HG03565 (cell line): Measurements from ENCODE around the gene NUDT12.
A peak's percentile ranks its signal among the peaks of the same experiment; 100 is the strongest.

Source experiments
- ATAC-seq: cut with Tn5 transposase; IDR thresholded peaks from one replicate; pipeline ENCODE4 v1.9.1; 2021; ENCODE audit warnings: mild to moderate bottlenecking, moderate library complexity; ENCODE audit not compliant: unreplicated experiment

NUDT12 gene

DNA sequence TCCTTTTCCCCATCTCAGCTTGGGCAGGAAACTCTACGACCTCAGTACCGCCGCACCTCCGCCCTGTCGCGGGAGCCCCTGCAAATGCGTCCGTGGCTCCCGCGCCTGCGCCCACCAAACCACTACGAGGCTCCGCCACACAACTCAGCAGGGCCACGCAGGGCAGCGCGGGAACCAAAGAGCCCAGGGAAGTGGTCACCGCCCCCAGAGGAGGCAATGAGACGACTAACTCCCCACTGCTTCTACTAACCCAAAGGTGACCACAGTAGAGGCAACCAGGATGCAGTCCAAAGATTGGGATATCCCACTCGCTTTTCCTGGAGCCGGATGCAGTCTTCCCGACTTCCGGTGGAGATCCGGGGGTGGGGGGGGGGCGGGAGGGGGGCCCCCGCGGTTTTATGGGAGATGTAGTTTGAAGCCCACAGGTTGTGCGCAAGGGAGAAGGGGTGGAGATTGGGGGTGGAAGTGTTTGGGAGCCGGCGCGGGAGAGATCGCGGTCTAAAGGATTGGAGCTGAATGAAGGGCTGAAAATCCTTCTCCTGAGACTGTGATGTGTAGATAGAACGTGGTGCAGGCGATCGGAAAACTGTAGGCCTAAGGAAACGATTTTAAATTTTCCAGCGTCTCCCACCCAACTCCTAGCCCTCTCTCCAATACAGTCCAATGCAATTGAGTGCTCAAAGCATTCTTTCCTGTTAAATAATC, at the start of gene NUDT12:
NUDT12 (minus strand) TSS at position 337 of the 705 bp plus-strand sequence. CDS start 2,541 bp downstream, outside the sequence.
- ATAC-seq = peak; percentile 92

DNA sequence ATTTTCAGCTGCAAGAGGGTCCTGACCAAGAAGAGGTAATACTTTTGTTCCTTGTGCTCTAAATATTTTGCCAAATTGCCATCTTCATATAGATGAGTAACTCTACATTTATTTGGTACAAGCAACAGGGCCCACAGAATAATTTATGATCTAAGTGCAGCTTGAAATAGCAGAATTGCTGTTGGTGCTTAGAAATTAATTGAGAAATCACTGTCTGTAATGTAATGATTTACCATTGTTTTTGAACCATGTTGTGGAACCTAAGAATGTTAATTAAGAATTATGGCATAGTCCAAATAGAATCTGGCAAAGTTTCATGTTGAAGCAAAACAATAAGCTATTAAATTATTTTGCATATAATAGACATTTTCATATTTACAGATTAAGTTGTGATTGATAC, 44.8 kb upstream of the NUDT12 start:
- no peak for ATAC-seq

DNA sequence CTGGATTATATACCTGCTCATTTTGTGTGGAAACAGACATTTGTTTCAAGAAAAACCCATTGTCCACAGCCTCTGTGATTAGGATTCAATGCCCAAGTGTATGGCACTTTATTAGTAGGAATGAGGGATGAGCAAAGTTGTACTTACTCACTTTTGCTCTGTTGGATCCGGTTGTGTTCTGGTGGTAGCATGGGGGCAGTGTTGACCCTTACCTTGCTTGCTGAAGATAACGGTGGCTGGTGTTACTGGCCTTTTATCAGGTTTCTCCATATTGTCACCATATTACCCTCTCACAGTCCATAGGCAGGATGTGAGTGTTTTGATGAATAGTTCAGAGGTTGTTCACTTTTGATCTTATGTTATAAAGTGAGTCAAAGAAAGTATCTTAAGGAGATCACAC, 42.7 kb upstream of the NUDT12 start:
- no peak for ATAC-seq

DNA sequence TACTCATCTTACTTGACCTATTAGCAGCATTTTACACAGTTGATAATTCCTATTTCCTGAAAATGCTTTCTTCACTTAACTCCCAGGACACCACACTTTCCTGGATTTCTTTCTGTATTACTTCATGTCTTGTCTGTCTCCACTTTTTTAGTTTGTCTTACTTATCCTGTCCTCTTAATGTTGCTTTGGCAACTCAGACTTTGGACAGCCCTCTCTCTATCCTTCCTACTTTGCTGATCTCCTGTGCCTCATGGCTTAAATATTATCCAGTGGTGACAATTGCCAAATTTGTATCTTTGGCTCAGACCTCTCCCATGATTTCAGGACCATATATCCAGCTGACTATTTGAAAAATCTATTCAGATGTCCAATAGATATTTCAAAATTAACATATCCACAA, 39.8 kb upstream of the NUDT12 start:
- ATAC-seq = no peak

DNA sequence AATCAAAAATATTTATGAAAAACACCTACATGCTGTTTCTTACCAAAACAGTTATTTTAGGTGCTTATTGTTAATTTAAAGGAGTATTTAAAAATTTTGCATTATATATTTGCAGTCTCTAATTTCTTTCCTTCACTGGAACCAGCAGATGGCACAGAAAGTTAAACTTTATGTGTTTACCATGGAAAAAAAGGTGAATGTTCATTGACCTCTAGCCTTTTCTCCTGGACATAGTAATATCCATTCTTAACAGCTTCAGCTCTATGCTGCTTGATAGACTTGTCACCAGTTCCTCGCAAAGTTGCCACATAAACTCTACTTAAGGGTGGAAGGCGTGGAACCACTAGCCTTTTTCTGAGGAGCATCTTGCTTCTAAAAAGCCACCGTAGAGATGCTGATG, 38.7 kb upstream of the NUDT12 start:
- no peak for ATAC-seq

DNA sequence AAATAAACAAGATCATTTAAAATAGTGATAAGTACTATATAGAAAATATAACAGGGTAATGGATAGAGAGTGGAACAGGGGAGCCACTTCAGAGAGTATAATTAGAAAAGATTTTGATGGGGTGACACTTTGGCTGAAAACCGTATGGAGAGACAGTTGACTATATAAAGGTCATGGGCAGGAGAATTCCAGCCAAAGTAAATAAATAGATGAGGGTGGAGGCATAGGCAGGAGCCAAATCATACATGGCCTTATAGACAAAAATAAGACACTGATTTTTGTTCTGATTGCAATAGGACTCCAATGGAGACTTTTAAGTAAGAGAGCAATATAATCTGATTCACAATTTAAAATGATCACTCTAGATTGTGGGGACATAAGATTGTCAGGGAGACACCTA, 37.5 kb upstream of the NUDT12 start:
- ATAC-seq = no peak

DNA sequence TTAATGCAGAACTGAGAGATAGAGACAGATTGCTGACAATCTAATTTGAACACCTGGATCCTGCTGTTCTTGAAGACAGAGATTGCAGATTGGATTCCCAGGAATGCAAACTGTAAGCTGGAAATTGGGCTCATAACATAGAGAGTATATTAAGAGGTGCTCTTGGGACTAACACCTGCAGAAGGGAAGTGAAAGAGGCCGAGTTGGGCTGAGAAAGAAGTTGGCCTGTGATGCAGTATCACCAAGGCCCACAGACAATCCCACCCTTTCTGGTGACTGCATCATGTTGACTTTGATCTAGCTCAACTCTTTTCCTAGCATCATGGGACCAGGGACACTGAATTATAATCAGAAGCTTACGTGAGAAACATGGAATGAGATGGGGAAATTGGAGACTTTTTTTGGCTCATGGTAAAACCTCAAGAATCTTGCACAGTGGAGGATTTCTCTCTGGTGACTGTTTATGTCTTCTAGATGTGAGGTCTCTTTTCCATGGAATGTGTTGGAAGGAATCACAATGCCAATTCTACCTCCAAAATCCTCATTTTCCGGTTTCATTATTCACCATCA, 36.5 kb upstream of the NUDT12 start:
- ATAC-seq = no peak

DNA sequence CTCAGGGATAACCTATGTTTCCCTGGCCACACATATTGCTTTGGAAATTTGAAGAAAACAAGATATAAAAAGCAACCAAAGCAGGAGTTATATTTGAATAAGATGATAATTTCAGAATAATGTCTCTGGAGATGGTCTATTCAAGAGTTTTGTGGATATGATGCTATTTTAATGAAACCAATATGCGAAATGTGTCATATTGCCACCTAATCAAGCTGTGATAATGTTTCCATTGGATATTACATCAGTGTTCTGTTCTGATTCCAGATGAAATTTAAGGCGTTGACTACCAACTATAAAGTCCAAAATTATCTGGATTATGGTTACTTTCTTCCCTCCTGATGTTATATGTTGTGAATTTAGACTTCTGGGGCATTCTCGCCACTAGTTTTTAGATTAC, 27.6 kb upstream of the NUDT12 start:
- ATAC-seq = no peak

DNA sequence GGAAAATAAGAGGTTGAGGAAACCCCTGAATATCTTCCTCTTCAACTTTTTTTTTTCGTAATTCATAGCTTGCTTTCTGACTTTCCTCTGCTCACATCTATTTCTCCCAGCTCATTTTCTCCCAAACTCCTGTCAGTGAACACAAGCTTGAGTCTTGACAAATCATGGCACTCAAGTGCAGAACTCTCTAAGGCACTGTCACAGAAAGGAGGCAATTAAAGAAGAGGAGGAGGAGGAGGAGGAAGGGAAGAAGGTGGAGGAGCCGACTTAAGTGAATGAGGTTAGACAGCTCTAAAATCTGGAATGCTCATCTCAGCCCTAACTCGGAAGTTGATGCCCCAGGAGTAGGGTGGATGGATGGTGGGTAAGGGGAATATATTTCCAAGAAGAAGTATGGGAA, 27.2 kb upstream of the NUDT12 start:
- ATAC-seq = no peak

DNA sequence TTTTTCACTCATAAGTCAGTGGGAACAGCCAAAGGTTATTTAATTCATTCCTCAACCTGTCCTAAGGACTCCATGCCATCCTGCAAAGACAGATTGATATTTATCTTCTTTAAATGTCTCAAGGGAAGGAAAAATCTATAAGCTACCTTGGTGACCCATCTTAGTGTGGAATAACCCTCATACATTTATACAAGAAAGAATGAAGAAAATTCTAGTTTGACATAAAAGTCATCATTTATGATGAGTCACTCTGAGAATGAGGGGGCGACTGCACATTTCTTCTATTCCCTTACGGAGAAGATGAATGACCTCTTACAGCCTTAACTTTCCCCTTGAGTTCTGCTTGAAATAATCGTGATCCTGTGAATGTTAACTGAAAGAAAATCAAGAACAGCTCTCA, 26.8 kb upstream of the NUDT12 start:
- ATAC-seq = no peak

DNA sequence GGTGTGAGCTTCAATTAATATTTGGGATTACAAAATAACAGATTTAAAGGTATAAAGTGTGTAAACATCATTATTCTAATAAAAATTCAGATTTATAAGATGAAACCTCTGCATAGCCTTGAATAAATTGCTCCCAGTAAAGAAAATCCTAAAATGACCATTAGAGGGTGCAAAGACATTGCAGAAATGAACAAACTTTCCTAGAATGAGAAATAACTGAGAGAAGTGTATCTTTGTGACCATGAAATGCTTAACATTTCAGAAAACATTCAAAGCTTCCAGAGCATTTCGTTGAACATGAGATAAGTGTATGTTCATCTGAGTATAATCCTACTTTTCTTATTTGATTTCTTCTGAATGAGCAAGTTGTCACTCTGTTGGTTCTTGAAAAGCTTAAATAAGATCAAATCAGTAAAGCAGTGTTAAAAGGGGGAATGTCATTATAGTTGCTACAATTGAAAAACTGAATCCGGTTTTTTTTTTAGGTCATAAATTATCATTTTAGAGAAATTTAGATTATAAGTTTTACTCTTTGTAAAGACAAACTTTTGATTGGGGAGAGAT, 24.7 kb upstream of the NUDT12 start:
- no peak for ATAC-seq

DNA sequence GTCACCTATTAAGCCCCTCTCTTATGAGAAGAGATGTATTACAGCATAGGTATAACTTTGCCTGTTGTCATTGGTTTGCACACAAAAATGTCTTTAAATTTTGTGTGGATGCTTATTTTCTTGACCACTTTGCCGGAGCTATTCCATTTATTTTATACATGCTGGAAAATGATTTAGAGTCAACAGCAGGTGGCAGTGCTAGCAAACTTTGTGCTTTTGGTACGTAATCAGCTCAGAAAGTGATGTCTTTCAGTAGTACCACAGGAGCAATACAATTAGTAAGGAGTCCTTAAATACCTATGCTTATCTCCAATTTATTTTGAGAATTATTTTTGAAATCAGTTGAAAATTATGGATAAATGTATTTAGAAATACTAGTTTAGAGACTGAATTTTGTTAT, 19.8 kb upstream of the NUDT12 start:
- no peak for ATAC-seq

DNA sequence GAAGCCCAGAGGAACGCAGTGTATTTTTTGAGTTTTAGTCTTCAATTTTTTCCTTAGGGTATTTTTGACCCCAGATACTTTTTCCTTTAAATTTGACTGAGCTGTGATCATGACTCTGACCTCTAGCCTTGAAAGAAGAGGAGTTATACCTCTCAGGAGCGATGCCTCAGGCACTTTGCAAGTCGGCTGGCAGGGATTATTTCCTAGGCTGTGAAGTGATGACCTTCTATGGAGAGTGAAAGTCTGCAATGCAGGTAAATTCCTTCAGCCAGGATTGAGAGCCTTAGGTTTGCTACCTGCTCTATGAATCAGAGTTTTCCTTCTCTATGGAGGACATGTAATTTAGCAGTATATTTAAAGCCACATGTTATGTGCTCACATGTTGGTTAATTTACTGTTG, 10.8 kb upstream of the NUDT12 start:
- ATAC-seq = no peak

DNA sequence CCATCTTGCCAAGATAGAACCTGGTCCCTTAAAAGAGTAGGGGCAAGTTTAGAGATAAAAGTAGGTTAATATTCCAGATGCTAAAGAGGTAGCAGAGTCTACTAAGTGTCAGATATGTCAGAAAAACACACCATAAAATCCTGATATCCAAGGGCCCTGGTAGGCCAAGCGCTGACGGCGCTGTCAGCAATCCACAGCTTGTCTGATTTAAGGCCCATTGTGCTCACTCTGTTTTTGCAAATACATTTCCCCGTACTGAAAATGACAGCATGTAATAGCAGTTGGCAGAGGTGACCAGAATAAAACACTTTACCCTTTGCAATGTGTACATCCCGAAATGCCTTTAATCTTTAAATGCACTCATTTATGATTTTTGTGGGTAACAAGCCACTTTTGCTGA, 9.9 kb upstream of the NUDT12 start:
- no peak for ATAC-seq

DNA sequence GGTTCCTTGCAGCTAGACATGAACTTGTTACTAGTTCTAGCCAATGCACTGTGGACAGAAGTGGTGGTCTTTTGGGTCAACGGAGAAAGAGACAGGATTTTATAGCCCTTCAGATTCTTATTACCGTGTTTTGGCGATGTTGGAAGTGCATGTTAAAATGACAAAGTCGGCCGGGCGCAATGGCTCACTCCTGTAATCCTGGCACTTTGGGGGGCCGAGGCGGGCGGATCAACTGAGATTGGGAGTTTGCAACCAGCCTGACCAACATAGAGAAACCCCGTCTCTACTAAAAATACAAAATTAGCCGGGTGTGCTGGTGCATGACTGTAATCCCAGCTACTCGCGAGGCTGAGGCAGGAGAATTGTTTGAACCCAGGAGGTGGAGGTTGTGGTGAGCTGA, 9.1 kb upstream of the NUDT12 start:
- ATAC-seq = no peak

DNA sequence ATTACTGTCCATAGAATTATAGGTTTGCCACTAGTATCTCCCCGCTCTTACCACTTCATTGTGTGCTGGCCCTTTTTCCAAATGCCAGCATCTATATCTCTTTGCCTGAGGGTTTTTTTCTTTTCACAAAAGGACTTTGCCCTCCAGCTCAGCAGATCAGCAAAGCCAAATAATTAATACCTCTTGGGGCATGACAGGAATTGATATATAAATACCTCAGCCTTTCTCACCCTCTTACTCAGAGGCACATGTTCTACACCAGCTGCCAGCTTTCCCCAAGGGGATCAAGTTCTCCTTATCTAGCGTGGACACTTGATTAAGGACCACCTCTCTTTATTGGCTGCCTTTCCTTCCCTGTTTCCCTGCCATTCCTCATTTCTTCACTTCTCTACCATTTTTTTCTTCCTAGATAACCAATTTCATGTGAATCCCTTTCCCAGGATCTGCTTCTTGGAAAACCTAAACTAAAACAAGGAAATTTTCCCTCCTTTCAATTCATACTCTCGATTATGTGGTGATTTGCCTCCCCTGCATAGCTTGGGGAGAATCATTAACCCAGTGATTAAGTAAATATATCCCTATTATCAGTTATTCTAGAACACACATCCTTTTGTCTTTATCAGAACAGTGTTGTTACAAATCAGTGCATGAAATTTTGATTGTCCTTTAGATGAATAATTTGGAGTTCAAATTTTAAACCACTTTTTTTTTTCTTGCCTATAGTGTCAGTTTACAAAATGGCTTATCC, 6.9 kb upstream of the NUDT12 start:
- ATAC-seq = no peak

DNA sequence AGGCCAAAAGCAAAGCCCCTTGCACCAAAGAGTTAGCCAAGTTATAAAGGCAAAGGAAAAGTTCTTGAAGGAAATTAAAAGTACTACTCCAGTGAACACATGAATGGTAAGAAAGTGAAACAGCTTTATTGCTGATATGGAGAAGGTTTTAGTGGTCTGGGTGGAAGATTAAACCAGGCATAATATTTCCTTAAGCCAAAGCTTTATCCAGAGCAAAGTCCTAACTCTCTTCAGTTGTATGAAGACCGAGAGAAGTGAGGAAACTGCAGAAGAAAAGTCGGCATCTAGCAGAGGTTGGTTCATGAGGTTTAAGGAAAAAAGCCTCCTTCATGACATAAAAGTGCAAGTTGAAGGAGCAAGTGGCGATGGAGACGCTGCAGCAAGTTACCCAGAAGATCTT, 3.1 kb upstream of the NUDT12 start:
- no peak for ATAC-seq

DNA sequence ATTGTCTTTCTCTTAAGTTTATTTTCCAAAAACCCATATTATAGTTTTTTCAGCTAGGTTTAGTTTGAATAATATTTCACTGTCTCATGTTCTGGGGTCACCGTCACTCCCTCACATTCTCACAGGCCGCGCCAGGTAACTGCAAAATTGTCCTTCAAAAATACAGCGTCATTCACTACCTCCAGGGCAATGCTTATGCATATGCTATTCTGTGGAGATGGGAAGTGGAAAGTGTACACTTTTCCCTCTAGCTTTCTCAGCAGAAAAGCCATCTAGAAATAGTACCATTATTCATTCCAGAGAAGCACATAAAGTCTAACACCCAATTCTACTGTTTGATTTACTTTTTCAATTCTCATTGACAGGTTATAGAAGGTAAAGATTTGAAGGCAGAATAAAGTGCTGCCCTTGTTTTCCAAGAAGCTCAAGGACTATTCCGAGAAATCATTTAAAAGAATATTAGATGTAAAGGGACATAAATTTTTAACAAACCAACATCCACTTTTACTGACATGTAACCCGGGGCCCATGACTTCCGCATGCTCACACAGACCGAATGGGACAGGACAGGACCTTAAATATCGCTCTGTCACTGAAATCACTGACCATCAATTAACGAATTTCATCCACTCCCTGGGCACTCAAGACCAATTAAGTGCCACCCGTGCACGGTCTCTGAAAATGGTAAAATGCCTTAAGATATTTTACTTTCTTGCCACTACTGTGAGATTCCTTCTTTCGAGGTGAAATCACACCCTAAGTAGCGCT, 720 bp downstream of the NUDT12 start:
- ATAC-seq = peak; percentile 14

DNA sequence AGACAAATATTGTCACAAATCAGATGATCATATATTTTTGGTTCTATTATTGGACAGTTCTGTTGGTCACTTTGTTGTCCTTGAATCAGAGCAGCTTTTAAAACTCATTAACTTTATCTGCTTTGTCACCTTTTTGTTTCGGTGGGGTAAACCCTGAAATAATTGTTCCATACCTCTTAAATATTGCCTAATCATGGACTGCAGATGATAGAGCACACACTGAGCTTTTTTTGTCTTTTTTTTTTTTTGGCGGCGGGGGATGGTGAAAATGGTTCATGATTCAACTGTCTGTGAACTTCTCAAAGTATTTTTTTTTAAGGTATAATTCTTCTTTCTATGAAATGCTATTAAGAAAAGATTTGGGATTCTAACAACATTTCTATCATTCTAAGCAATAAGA, 1.8 kb downstream of the NUDT12 start:
- no peak for ATAC-seq

DNA sequence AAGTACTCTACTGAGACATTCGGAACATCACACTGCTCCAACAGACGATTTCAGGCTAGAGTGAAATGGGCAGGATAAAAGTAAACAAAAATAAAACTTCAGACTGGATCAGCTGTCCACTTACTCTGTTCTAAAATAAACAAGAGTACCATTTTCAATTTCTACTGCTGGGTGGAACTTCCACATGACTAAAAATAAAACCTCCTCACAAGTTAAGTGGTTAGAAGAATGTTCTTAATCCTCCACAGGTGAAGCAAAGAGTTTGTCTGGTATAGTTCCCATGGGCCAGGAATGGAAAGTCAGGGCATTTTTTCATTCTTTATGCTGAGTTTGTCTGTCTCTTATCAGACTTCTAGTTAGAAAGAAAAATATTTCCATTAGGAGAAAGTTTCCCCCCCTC, 15.7 kb downstream of the NUDT12 start:
- peak; percentile 43 for ATAC-seq

DNA sequence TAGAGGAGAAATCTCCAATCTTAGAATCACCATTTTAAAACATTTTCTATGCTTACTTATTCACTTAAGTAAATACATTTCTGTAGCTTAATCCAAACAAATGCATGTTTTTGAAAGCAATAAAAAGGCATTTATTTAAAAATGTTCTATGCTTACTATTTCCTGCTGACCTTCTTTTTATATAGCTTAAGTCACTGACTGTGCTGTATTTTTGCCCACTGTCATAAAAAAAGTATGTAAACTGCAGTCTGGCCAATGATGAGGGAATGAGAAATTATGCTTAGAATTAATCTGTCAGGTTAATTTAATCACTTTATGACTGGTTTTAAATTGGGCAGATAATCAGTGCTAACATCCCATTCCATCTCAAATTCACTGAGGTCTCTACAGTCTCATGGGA, 20.1 kb downstream of the NUDT12 start:
- no peak for ATAC-seq
